IPS-11a (cell line): Measurements from ENCODE around the gene DIP2C.
"Not testable (repeated sequence)": the region's sequence is repeated elsewhere in the genome, so short reads cannot be mapped to it uniquely, and the experiment has no call there.

Source experiments
- H3K4me3 ChIP-seq: one replicate; pipeline ENCODE4 v1.5.1; 2013; ENCODE audit warnings: low read depth, low read length, control low read depth

Gene DIP2C

GRCh38 chr10:600876-601659, 88.4 kb downstream of the DIP2C start:
- no peak overlapping the region for H3K4me3 ChIP-seq

GRCh38 chr10:600234-600633, 89.2 kb downstream of the DIP2C start:
- H3K4me3 ChIP-seq = no peak overlapping the region

GRCh38 chr10:599767-600166, 89.7 kb downstream of the DIP2C start:
- H3K4me3 ChIP-seq = no peak overlapping the region

GRCh38 chr10:598415-599170, 90.9 kb downstream of the DIP2C start:
- no peak overlapping the region for H3K4me3 ChIP-seq

- H3K4me3 ChIP-seq = no peak overlapping the region
These were observed 91.5 kb downstream of the DIP2C start for GRCh38 chr10:597976-598375.

- no peak overlapping the region for H3K4me3 ChIP-seq
These were observed 92.6 kb downstream of the DIP2C start for GRCh38 chr10:596725-597345.

GRCh38 chr10:596131-596530, 93.3 kb downstream of the DIP2C start:
- not testable (repeated sequence) for H3K4me3 ChIP-seq

- H3K4me3 ChIP-seq = no peak overlapping the region
These were observed 94.0 kb downstream of the DIP2C start for GRCh38 chr10:595473-595872.

GRCh38 chr10:594584-595270, 94.7 kb downstream of the DIP2C start:
- H3K4me3 ChIP-seq = no peak overlapping the region

GRCh38 chr10:593901-594457, 95.5 kb downstream of the DIP2C start:
- no peak overlapping the region for H3K4me3 ChIP-seq

- no peak overlapping the region for H3K4me3 ChIP-seq
These were observed 96.0 kb downstream of the DIP2C start for GRCh38 chr10:593421-593820.

GRCh38 chr10:593016-593415, 96.5 kb downstream of the DIP2C start:
- no peak overlapping the region for H3K4me3 ChIP-seq

GRCh38 chr10:591646-592045, 97.8 kb downstream of the DIP2C start:
- H3K4me3 ChIP-seq = no peak overlapping the region

- H3K4me3 ChIP-seq = no peak overlapping the region
These were observed 98.7 kb downstream of the DIP2C start for GRCh38 chr10:590721-591120.

- no peak overlapping the region for H3K4me3 ChIP-seq
These were observed 99.3 kb downstream of the DIP2C start for GRCh38 chr10:589961-590680.

- no peak overlapping the region for H3K4me3 ChIP-seq
These were observed 101.0 kb downstream of the DIP2C start for GRCh38 chr10:588246-589165.

GRCh38 chr10:586716-587115, 102.8 kb downstream of the DIP2C start:
- no peak overlapping the region for H3K4me3 ChIP-seq

GRCh38 chr10:586151-586550, 103.3 kb downstream of the DIP2C start:
- H3K4me3 ChIP-seq = no peak overlapping the region

- H3K4me3 ChIP-seq = no peak overlapping the region
These were observed 104.0 kb downstream of the DIP2C start for GRCh38 chr10:585502-585901.
